ENCODE data around the gene TEC.

Gene TEC

GRCh38 chr4:48252313-48252712 lies 17.3 kb downstream of the TEC start:
- TF ChIP-seq EZH2phosphoT487 (IDR thresholded peaks at IDR 0.05; ENCODE audit: low read length) (no peak), CTCF (IDR thresholded peaks at IDR 0.05; ENCODE audit: low read length) (no peak), EZH2 (optimal IDR thresholded peaks at IDR 0.05; ENCODE audit: low read depth, low read length) (no peak)
- Histone ChIP-seq H3K27ac (ENCODE audit: low read length) (no peak overlapping the region), H3K9ac (ENCODE audit: low read length) (no peak overlapping the region), H2AFZ (ENCODE audit: low read length) (no peak overlapping the region), H3K9me3 (replicated peaks; ENCODE audit: insufficient read depth, low read length) (no peaks in the 10 kb centered on the region), H3F3A (ENCODE audit: insufficient read depth, low read length) (peaks cover 10% of the 10 kb centered on the region; the same call in 1 of the 2 replicates), H3K4me3 (ENCODE audit: low read length) (no peak overlapping the region), H3K4me2 (ENCODE audit: low read depth, low read length) (no peak overlapping the region), H3K79me2 (ENCODE audit: low read length) (peaks cover 97% of the 10 kb centered on the region), H4K20me1 (ENCODE audit: insufficient read depth, low read length) (no peaks in the 10 kb centered on the region), H3K9me2 (replicated peaks; ENCODE audit: insufficient read depth, low read length) (no peaks in the 10 kb centered on the region), H3K36me3 (replicated peaks; ENCODE audit: insufficient read depth, low read length) (peaks cover 6% of the 10 kb centered on the region; the same call in 1 of the 2 replicates), H3K27me3 (replicated peaks; ENCODE audit: insufficient read depth, low read length) (no peaks in the 10 kb centered on the region), H3K4me1 (ENCODE audit: low read length) (peaks cover 15% of the 10 kb centered on the region)
- DNase-seq, result no peak

- no peak overlapping the region for H2AFZ ChIP-seq (ENCODE audit: low read length)
- H3K4me2 ChIP-seq (ENCODE audit: low read depth, low read length), result no peak overlapping the region
- no peak overlapping the region for H3K27ac ChIP-seq (ENCODE audit: low read length)
- H3K9me2 ChIP-seq (replicated peaks; ENCODE audit: insufficient read depth, low read length), result no peaks in the 10 kb centered on the region
- no peak for TF ChIP-seq CTCF (IDR thresholded peaks at IDR 0.05; ENCODE audit: low read length)
- no peak for TF ChIP-seq EZH2phosphoT487 (IDR thresholded peaks at IDR 0.05; ENCODE audit: low read length)
- TF ChIP-seq EZH2 (optimal IDR thresholded peaks at IDR 0.05; ENCODE audit: low read depth, low read length), result no peak
- H3K9ac ChIP-seq (ENCODE audit: low read length), result no peak overlapping the region
- H3K9me3 ChIP-seq (replicated peaks; ENCODE audit: insufficient read depth, low read length), result no peaks in the 10 kb centered on the region
- no peak for DNase-seq
- no peaks in the 10 kb centered on the region for H4K20me1 ChIP-seq (ENCODE audit: insufficient read depth, low read length)
- H3K27me3 ChIP-seq (replicated peaks; ENCODE audit: insufficient read depth, low read length), result no peaks in the 10 kb centered on the region
- H3K4me1 ChIP-seq (ENCODE audit: low read length), result peaks cover 26% of the 10 kb centered on the region
- no peak overlapping the region for H3K4me3 ChIP-seq (ENCODE audit: low read length)
- peaks cover 6% of the 10 kb centered on the region; the same call in 1 of the 2 replicates for H3K36me3 ChIP-seq (replicated peaks; ENCODE audit: insufficient read depth, low read length)
- peaks cover 14% of the 10 kb centered on the region; the same call in 1 of the 2 replicates for H3F3A ChIP-seq (ENCODE audit: insufficient read depth, low read length)
- H3K79me2 ChIP-seq (ENCODE audit: low read length), result peaks cover 100% of the 10 kb centered on the region
These were observed 18.7 kb downstream of the TEC start for GRCh38 chr4:48250980-48251379.

GRCh38 chr4:48250343-48250742 lies 19.3 kb downstream of the TEC start:
- Histone ChIP-seq H3K4me3 (ENCODE audit: low read length) (no peak overlapping the region), H3K27ac (ENCODE audit: low read length) (no peak overlapping the region), H3K4me2 (ENCODE audit: low read depth, low read length) (no peak overlapping the region)

More at GRCh38 chr4:48250343-48250742, 19.3 kb downstream of the TEC start:
- Histone ChIP-seq H4K20me1 (ENCODE audit: insufficient read depth, low read length) (no peaks in the 10 kb centered on the region), H3K36me3 (replicated peaks; ENCODE audit: insufficient read depth, low read length) (peaks cover 6% of the 10 kb centered on the region; the same call in 1 of the 2 replicates), H3K9ac (ENCODE audit: low read length) (no peak overlapping the region), H3K27me3 (replicated peaks; ENCODE audit: insufficient read depth, low read length) (no peaks in the 10 kb centered on the region), H3K9me3 (replicated peaks; ENCODE audit: insufficient read depth, low read length) (no peaks in the 10 kb centered on the region), H3K4me1 (ENCODE audit: low read length) (peaks cover 26% of the 10 kb centered on the region), H3K79me2 (ENCODE audit: low read length) (peaks cover 100% of the 10 kb centered on the region), H3F3A (ENCODE audit: insufficient read depth, low read length) (peaks cover 14% of the 10 kb centered on the region; the same call in 1 of the 2 replicates), H3K9me2 (replicated peaks; ENCODE audit: insufficient read depth, low read length) (no peaks in the 10 kb centered on the region), H2AFZ (ENCODE audit: low read length) (no peak overlapping the region)
- TF ChIP-seq CTCF (IDR thresholded peaks at IDR 0.05; ENCODE audit: low read length) (no peak), EZH2 (optimal IDR thresholded peaks at IDR 0.05; ENCODE audit: low read depth, low read length) (no peak), EZH2phosphoT487 (IDR thresholded peaks at IDR 0.05; ENCODE audit: low read length) (no peak)
- no peak for DNase-seq

All from MM.1S (cell line).